Cardiac muscle cell (in vitro differentiated cells and primary cell): ENCODE data around the gene TMEM179B. TPM values are rescaled to one million over a fixed set of nuclear protein-coding genes. Genes with fewer than 3 reads are reported as not detected.
"Not testable (repeated sequence)": the region's sequence is repeated elsewhere in the genome, so short reads cannot be mapped to it uniquely, and the experiment has no call there.

ENCODE experiments used
- DNase-seq, 2 donors: peaks; one replicate each; pipeline versions ENCODE4 v3.0.0 to v3.0.0-alpha.2; 2010 to 2017; ENCODE audit warnings: low read depth in 1 of 2, low spot score in 1 of 2
- H3K27ac ChIP-seq: fragments of 200-600 bp; sonication (generic); 2 replicates; pipeline ENCODE4 v1.5.1; 2016
- H3K27me3 ChIP-seq: fragments of 200-600 bp; sonication (generic); 2 replicates; pipeline ENCODE4 v1.6.0; 2016; ENCODE audit warnings: control low read depth
- H3K36me3 ChIP-seq: fragments of 200-600 bp; sonication (generic); 2 replicates; pipeline ENCODE4 v1.5.1; 2016; ENCODE audit warnings: control low read depth
- H3K4me1 ChIP-seq: fragments of 200-600 bp; sonication (generic); 2 replicates; pipeline ENCODE4 v1.8.1; 2017; ENCODE audit warnings: low read depth, mild to moderate bottlenecking, mixed run types
- H3K4me3 ChIP-seq: fragments of 200-600 bp; sonication (generic); 2 replicates; pipeline ENCODE4 v1.5.1; 2016; ENCODE audit warnings: mild to moderate bottlenecking
- H3K9me3 ChIP-seq: fragments of 200-600 bp; sonication (generic); 2 replicates; pipeline ENCODE4 v1.5.1; 2017; ENCODE audit warnings: low read depth, mild to moderate bottlenecking, control low read depth
- polyA plus RNA-seq: library from polyadenylated mRNA; unstranded; fragments of >200 nt; fragmentation: Nextera tagmentation; extraction: Ambion mirVana; gene quantifications from 2 replicates; pipeline ENCODE4 v1.2.1, GENCODE V29; 2016
- total RNA-seq: library from RNA; depleted of rRNA; stranded (reverse); fragments of >200 nt; gene quantifications from 2 replicates; pipeline ENCODE4 v1.2.3, GENCODE V29; 2016
- TF ChIP-seq, protein P1 (sequence below): IDR thresholded peaks from 2 replicates; pipeline ENCODE4 v1.5.1; 2012; ENCODE audit warnings: low read depth, mild to moderate bottlenecking, low read length

TMEM179B gene
- total and polyA plus RNA-seq, 2 experiments from 2014 or later, result 34.2 to 81.8 TPM

DNA sequence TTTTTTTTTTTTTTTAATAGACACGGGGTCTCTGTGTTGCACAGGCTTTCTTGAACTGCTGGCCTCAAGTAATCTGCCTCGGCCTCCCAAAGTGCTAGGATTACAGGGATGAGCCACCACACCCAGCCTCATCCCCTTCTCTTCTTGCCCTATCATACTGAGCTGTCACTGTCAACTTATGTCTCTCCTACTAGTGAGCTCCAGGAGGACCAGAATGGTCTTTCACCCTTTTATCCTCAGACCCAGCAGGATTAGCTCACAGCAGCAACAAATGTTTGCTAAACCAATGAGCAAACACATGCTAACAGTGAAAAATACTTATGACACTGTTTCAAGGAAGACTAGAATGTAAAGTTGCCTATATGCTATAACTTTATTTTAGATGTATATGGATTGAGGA lies 24.5 kb downstream of the TMEM179B start:
- TF ChIP-seq, protein P1, sequence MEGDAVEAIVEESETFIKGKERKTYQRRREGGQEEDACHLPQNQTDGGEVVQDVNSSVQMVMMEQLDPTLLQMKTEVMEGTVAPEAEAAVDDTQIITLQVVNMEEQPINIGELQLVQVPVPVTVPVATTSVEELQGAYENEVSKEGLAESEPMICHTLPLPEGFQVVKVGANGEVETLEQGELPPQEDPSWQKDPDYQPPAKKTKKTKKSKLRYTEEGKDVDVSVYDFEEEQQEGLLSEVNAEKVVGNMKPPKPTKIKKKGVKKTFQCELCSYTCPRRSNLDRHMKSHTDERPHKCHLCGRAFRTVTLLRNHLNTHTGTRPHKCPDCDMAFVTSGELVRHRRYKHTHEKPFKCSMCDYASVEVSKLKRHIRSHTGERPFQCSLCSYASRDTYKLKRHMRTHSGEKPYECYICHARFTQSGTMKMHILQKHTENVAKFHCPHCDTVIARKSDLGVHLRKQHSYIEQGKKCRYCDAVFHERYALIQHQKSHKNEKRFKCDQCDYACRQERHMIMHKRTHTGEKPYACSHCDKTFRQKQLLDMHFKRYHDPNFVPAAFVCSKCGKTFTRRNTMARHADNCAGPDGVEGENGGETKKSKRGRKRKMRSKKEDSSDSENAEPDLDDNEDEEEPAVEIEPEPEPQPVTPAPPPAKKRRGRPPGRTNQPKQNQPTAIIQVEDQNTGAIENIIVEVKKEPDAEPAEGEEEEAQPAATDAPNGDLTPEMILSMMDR, result no peak
- Histone ChIP-seq H3K27ac (no peak overlapping the region), H3K4me3 (no peak overlapping the region), H3K36me3 (peaks cover 5% of the 10 kb centered on the region), H3K4me1 (peaks cover 8% of the 10 kb centered on the region), H3K9me3 (no peaks in the 10 kb centered on the region), H3K27me3 (no peaks in the 10 kb centered on the region)
- no peak for DNase-seq

DNA sequence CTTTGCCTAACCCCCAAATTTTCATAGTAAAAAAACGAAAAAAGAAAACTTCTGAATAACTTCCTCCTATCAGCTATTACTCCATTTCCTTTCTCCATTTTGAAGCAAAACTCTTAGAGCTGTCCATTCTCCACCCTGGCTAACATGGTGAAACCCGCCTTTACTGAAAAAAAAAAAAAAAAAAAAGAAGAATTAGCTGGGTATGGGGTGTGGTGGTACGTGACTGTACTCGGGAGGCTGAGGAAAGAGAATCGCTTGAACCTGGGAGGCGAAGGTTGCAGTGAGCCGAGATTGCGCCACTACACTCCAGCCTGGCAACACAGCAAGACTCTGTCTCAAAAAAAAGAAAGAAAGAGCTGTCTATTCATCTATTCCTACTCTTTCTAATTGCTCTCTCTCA lies 29.4 kb downstream of the TMEM179B start:
- TF ChIP-seq, protein P1, result no peak
- no peak for DNase-seq
- Histone ChIP-seq H3K4me3 (no peak overlapping the region), H3K36me3 (peaks cover 30% of the 10 kb centered on the region), H3K27me3 (no peaks in the 10 kb centered on the region), H3K4me1 (no peaks in the 10 kb centered on the region), H3K27ac (no peak overlapping the region), H3K9me3 (no peaks in the 10 kb centered on the region)

DNA sequence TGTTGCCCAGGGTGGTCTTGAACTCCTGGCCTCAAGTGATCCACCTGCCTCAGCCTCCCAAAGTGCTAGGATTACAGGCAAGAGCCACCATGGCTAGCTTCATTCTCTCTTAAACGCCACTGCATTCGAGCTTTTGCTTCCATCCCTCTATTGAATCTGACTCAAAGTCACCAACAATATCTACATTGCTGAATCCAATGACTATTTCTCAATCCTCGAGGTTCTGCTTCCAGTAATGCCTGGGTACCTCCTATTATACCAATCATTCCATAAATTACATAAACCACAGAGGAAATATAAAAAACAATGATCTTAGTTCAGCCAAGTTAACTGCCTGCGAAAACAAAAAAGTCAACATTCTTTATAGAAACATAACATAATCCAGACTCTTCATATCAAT lies 29.9 kb downstream of the TMEM179B start:
- Histone ChIP-seq H3K36me3 (peaks cover 36% of the 10 kb centered on the region), H3K4me3 (no peak overlapping the region), H3K27me3 (no peaks in the 10 kb centered on the region), H3K9me3 (no peaks in the 10 kb centered on the region), H3K27ac (no peak overlapping the region), H3K4me1 (no peaks in the 10 kb centered on the region)
- TF ChIP-seq, protein P1, result no peak
- no peak for DNase-seq

DNA sequence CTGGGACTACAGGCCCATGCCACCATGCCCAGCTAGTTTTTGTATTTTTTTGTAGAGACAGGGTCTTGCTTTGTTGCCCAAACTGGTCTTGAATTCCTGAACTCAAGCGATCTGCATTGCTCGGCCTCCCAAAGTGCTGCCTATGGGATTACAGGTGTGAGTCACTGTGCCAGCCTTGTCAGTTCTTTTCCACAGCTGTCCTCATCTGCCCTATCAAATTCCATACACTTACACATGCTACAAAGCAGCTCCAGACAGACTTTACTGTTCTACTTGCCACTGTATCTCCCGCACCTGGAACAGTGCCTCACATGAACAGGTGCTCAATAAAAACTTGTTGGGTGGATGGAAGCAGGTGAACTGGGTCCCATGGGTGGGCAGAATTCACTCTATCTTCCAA lies 36.5 kb downstream of the TMEM179B start:
- Histone ChIP-seq H3K27me3 (no peaks in the 10 kb centered on the region), H3K27ac (no peak overlapping the region), H3K4me1 (no peaks in the 10 kb centered on the region), H3K4me3 (no peak overlapping the region), H3K9me3 (no peaks in the 10 kb centered on the region), H3K36me3 (peaks cover 71% of the 10 kb centered on the region)
- TF ChIP-seq, protein P1, result no peak
- no peak for DNase-seq

DNA sequence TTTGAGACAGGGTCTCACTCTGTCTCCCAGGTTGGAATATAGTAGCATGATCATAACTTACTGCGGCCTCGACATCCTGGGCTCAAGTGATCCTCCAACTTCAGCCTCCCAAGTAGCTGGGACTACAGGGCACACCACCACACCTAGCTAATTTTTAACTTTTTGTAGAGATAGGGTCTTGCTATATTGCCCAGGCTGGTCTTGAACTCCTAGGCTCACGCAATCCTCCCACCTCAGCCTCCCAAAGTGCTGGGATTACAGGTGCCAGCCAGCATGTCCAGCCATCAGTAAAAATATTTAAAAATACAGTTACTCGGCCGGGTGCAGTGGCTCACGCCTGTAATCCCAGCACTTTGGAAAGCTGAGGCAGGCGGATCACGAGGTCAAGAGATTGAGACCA lies 40.9 kb downstream of the TMEM179B start:
- H3K4me3 ChIP-seq, H3K27ac ChIP-seq, H3K9me3 ChIP-seq, DNase-seq, H3K27me3 ChIP-seq: not testable (repeated sequence)
- Histone ChIP-seq H3K4me1 (peaks cover 10% of the 10 kb centered on the region), H3K36me3 (peaks cover 43% of the 10 kb centered on the region)

DNA sequence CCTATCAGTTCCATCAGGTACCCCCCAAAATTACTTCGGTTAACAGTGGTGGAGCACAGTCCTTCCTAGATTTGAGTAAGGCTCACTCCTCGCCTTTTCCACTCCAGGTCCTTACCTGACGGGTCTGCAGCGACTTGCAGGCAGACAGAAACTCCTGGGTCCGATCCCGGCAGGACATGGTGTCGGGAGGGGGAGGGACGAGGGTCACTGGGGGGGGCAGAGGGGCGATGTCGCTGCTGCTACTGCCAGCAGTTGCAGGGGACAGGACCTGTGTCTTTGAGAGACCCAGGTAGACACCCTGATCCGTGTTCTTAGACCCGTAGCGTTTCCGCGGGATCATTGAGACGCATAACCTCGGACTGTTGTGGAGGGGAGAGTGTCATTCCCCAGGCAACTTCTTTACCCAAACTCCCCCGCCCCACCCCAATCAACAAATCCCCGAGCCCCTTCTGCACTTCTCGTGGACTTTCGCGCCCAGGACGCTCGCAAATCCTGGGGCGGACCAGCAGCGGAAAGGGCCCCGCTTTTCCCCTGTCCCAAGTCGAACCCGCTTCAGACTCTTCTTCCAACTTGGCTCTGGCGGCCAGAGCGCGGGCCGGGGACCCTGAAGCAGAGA lies 43.8 kb downstream of the TMEM179B start:
- H3K36me3 ChIP-seq, result peaks cover 15% of the 10 kb centered on the region
- no peaks in the 10 kb centered on the region for H3K9me3 ChIP-seq
- TF ChIP-seq, protein P1, result no peak
- peak in 1 of 2 donors; percentile 85 for DNase-seq
- H3K4me3 ChIP-seq, result peak overlapping the region; percentile 90
- H3K27me3 ChIP-seq, result no peaks in the 10 kb centered on the region
- peaks cover 10% of the 10 kb centered on the region for H3K4me1 ChIP-seq
- peak overlapping the region; percentile 97 for H3K27ac ChIP-seq
